ENCODE measurements around the gene BMP8A.

BMP8A gene

DNA sequence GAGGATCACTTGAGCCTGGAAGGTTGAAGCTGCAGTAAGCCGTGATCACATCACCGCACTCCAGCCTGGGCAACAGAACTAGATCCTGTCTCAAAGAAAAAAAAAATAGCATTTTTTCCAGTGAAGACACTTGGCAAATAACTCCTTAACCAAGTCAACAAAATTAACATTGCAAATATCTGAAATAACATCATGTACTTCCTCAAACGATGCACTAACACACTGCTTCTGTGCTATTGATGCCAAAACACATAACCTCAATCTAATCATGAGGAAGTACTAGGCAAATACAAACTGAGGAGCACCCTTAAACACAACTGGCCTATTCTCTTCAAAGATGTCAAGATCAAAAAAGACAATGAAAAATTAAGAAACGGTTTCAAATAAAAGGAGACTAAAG, 52.9 kb downstream of the BMP8A start:
- no peak for DNase-seq (ENCODE audit: low read depth)
- no peak for TF ChIP-seq CTCF (IDR thresholded peaks at IDR 0.05; ENCODE audit: insufficient read depth, low read depth, low read length, missing control alignments)
- H3K4me3 ChIP-seq (ENCODE audit: low read length), result no peak overlapping the region

GRCh38 chr1:39545531-39545930, 54.1 kb downstream of the BMP8A start:
- no peak overlapping the region for H3K4me3 ChIP-seq (ENCODE audit: low read length)
- TF ChIP-seq CTCF (IDR thresholded peaks at IDR 0.05; ENCODE audit: insufficient read depth, low read depth, low read length, missing control alignments), result no peak
- no peak for DNase-seq (ENCODE audit: low read depth)

- no peak for DNase-seq (ENCODE audit: low read depth)
- no peak for TF ChIP-seq CTCF (IDR thresholded peaks at IDR 0.05; ENCODE audit: insufficient read depth, low read depth, low read length, missing control alignments)
- H3K4me3 ChIP-seq (ENCODE audit: low read length), result no peak overlapping the region
Observed at GRCh38 chr1:39554277-39554676, 62.8 kb downstream of the BMP8A start.

DNA sequence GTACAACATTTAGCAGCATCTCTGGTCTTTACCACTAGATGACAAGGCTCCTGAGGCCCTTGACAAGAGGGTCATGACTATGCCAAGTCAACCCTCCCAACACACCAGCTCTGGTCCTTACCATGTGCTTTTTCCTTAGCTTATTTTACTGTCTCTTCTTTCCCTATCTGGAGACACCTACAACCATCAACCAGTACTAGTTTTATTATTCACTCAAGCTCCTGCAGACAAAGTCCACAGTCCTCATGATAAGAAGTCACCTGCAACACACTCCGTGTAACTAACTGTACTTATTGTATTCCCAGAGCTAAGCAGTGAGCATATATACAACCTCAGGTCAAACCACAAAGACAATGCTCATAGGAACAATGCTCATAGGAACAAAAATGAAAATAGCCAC, 69.8 kb downstream of the BMP8A start:
- DNase-seq (ENCODE audit: low read depth), result no peak
- no peak overlapping the region for H3K4me3 ChIP-seq (ENCODE audit: low read length)
- no peak for TF ChIP-seq CTCF (IDR thresholded peaks at IDR 0.05; ENCODE audit: insufficient read depth, low read depth, low read length, missing control alignments)

DNA sequence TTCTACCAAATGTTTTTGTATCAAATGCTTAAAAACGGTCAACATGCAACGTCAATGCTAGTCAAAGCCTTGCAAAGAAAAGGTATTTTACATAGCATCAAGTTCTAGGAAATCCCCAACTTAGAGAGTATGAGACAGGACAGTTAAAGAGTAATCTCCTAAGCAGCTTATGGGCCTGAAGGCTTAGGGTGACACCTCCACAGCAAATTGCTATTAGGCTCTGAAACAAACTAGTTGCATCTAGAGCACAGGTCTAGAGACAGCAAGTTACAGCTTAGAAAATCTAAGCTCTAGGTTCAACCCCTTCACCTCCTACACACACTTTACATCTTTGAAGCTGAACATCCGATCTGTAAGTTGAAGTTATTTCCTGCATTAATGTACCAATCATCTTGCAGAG, 71.5 kb downstream of the BMP8A start:
- H3K4me3 ChIP-seq (ENCODE audit: low read length), result no peak overlapping the region
- TF ChIP-seq CTCF (IDR thresholded peaks at IDR 0.05; ENCODE audit: insufficient read depth, low read depth, low read length, missing control alignments), result no peak
- no peak for DNase-seq (ENCODE audit: low read depth)

GRCh38 chr1:39563669-39564068, 72.2 kb downstream of the BMP8A start:
- DNase-seq (ENCODE audit: low read depth), result no peak
- no peak for TF ChIP-seq CTCF (IDR thresholded peaks at IDR 0.05; ENCODE audit: insufficient read depth, low read depth, low read length, missing control alignments)
- no peak overlapping the region for H3K4me3 ChIP-seq (ENCODE audit: low read length)

- no peak for TF ChIP-seq CTCF (IDR thresholded peaks at IDR 0.05; ENCODE audit: insufficient read depth, low read depth, low read length, missing control alignments)
- DNase-seq (ENCODE audit: low read depth), result no peak
- no peak overlapping the region for H3K4me3 ChIP-seq (ENCODE audit: low read length)
Observed at GRCh38 chr1:39564340-39564739, 72.9 kb downstream of the BMP8A start.
